Heart right ventricle (tissue), 16 donors: ENCODE measurements around the gene TBCA. TPM values are rescaled to one million over a fixed set of nuclear protein-coding genes. Genes with fewer than 3 reads are reported as not detected.

Experiments
- ATAC-seq, 8 donors: fragments of 200-7000 bp; cut with Tn5 transposase; one replicate each; pipeline ENCODE4 v1.9.1; 2020; ENCODE audit warnings: mild to moderate bottlenecking in 8 of 8, moderate library complexity in 8 of 8, moderate number of reproducible peaks in 1 of 8
- DNase-seq, 2 donors: peaks; one replicate each; pipeline ENCODE4 v3.0.0-alpha.2; 2020
- H3K27ac ChIP-seq, 10 donors: fragments of 200-600 bp; sonication (generic) in 2 of 10; one replicate each; pipeline versions ENCODE4 v1.5.0 to v1.8.0; 2020 to 2022; ENCODE audit warnings: mild to moderate bottlenecking in 3 of 10
- H3K27me3 ChIP-seq, 7 donors: fragments of 200-600 bp; one replicate each; pipeline ENCODE4 v1.8.0; 2021 to 2022; ENCODE audit warnings: mild to moderate bottlenecking in 2 of 7
- H3K36me3 ChIP-seq, 9 donors: fragments of 200-600 bp; sonication (generic) in 1 of 9; one replicate each; pipeline versions ENCODE4 v1.5.0 to v1.8.0; 2020 to 2022; ENCODE audit warnings: mild to moderate bottlenecking in 2 of 9
- H3K4me1 ChIP-seq, 9 donors: fragments of 200-600 bp; sonication (generic) in 1 of 9; one replicate each; pipeline versions ENCODE4 v1.5.0 to v1.8.0; 2020 to 2022; ENCODE audit warnings: mild to moderate bottlenecking in 4 of 9
- H3K4me3 ChIP-seq, 10 donors: fragments of 200-600 bp; sonication (generic) in 2 of 10; one replicate each; pipeline versions ENCODE4 v1.5.0 to v1.8.0; 2020 to 2022; ENCODE audit warnings: mild to moderate bottlenecking in 7 of 10, moderate library complexity in 2 of 10
- H3K9me3 ChIP-seq, 11 donors: fragments of 200-600 bp in 10 of 11; sonication (generic) in 2 of 11; one replicate each; pipeline versions ENCODE4 v1.5.0 to v1.8.0; 2013 to 2022; ENCODE audit warnings: mild to moderate bottlenecking in 2 of 11, control low read depth in 1 of 11, moderate library complexity in 1 of 11
- WGBS, 2 donors: extraction: QIAGEN DNeasy Blood & Tissue Kit; methylation state at CpG; one replicate each; pipeline ENCODE4 v1.1.7; 2013; ENCODE audit warnings: inconsistent platforms in 1 of 2; 5-methylcytosine and 5-hydroxymethylcytosine counted together
- intact Hi-C, 10 donors: fragments of 100-400 bp; cut with DNase I; formaldehyde crosslinking; loops; one replicate each; pipeline versions ENCODE4 v1.11.1 to v1.14.2; 2022
- polyA plus RNA-seq, 2 donors: library from polyadenylated mRNA; stranded (reverse); fragments of 200-250 nt; gene quantifications; one replicate each; pipeline ENCODE4 v1.2.3, GENCODE V29; 2013
- total RNA-seq, 10 donors: library from RNA; stranded (reverse); fragmentation: NEBNext Ultra II Directional in 3 of 10; extraction: Animal tissue kit (Norgen Biotek cat#: 25700) in 3 of 10; gene quantifications; one replicate each; pipeline versions ENCODE4 v1.2.1 to v1.2.4, GENCODE V29; 2021 to 2023
- TF ChIP-seq, protein P1 (sequence below), 9 donors: fragments of 200-600 bp; sonication (generic) in 2 of 9; IDR thresholded peaks; one replicate each; pipeline versions ENCODE4 v1.5.0 to v1.8.0; 2021 to 2022; ENCODE audit warnings: antibody characterized with exemption in 9 of 9, mild to moderate bottlenecking in 5 of 9, moderate library complexity in 1 of 9
- donor health status: Arrhythmogenic right ventricular cardiomyopathy.
- donor health status: ischemic (EF 13 %, LVEDD 7.1; RV severe dilation, severe dysfunction).
- donor health status: healthy with polysubstance abuse.
- donor health status: DM: no; HTN: yes; CAD: no.
- donor health status: DM: no; HTN: no; CAD: no.
- donor health status: ischemic (EF 25% LVEDD 6.9; RV normal size, moderate dysfunction).
- donor health status: ischemic (EF 25% LVEDD 5.7; RV mildly dilated, moderate dysfunction).
- donor health status: healthy.
- donor health status: DM: yes; HTN: yes; CAD: no.
- donor health status: Ischemic cardiomyopathy.
- donor health status: ischemic (EF 35%, LVEDD 5.7; RV mildly dilated, moderate dysfunction).
- donor health status: nonischemic (EF 11% LVEDD 7.7; RV severe dilation, severe dysfunction).
- donor health status: DM: yes; HTN: yes; CAD: no.
- donor health status: PGD.
- donor health status: ischemic (EF 29% LVEDD 5.4; RV normal size, mild dysfunction).
- donor health status: nonischemic (EF 23%, LVEDD 6.1; RV moderate dilation, normal function).

The TBCA gene
- total and polyA plus RNA-seq, 12 donors: 66.6 to 171 (median 147) TPM

- Histone ChIP-seq H3K36me3 (no peaks in the 10 kb centered on the region), H3K27me3 (peaks cover 45 to 99% (median 87%) of the 10 kb centered on the region in 7 donors), H3K4me3 (peak overlapping the region in 2 of 10 donors; percentile 11 to 16), H3K9me3 (no peaks in the 10 kb centered on the region), H3K4me1 (peaks cover 5 to 35% (median 16%) of the 10 kb centered on the region in 9 donors), H3K27ac (no peak overlapping the region)
- DNase-seq (no peak), ATAC-seq (no peak)
- TF ChIP-seq, protein P1, sequence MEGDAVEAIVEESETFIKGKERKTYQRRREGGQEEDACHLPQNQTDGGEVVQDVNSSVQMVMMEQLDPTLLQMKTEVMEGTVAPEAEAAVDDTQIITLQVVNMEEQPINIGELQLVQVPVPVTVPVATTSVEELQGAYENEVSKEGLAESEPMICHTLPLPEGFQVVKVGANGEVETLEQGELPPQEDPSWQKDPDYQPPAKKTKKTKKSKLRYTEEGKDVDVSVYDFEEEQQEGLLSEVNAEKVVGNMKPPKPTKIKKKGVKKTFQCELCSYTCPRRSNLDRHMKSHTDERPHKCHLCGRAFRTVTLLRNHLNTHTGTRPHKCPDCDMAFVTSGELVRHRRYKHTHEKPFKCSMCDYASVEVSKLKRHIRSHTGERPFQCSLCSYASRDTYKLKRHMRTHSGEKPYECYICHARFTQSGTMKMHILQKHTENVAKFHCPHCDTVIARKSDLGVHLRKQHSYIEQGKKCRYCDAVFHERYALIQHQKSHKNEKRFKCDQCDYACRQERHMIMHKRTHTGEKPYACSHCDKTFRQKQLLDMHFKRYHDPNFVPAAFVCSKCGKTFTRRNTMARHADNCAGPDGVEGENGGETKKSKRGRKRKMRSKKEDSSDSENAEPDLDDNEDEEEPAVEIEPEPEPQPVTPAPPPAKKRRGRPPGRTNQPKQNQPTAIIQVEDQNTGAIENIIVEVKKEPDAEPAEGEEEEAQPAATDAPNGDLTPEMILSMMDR (IDR thresholded peaks at IDR 0.05): no peak
- intact Hi-C loops: loop anchor here in 2 of 10 donors (10.0 kb wide), 1 partner anchor 361 kb away; no protein-coding TSS in a partner anchor
- 7 to 8% methylated on average over 28 of the region's 28 CpGs for WGBS, 2 donors
Observed at GRCh38 chr5:77643654-77644370, 132.3 kb downstream of the TBCA start.

DNA sequence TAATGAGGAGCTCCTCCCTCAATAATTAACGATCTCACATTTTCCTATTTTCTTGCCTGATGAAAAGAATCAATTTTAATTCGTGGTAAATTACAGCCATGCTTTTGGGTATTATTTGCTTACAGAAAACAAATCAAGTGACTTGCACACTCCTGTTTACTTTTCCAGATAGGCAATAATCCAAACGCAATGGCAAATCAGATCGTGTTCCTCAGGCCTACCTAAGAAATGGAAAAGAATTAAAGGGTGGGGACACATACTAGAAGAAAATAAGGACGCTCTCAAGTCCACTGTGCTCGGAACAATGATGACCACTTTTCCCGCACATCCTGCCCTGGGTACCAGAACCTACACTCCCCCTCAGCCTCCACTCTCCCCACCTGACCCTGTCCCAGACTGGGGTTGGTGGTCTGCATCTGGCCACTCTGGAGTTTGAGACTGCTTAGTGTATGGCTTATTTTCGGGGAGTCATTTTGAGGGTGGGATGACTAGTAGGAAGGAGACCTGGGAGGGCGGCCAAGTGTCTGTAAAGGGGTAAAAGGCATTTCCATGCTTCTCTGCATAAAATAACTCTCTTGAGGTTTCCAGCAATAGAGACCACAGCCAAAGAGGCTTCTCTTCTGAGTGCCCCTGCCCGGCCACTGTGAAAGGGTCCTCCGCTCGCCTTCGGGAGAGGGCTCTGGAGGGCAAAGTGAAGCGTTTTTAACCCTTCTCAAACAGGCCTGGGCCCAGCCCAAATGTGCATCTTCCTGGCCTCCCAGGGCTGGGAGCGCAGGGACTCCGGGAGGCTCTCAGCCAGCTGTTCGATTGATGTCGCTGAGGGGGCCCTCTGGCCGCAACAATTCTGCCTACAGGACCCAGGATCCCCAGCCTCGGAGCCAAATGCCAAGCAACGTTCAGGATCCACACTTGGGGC is 133.1 kb downstream of the TBCA start:
- Histone ChIP-seq H3K27me3 (peaks cover 50 to 99% (median 92%) of the 10 kb centered on the region in 7 donors), H3K9me3 (no peaks in the 10 kb centered on the region), H3K36me3 (no peaks in the 10 kb centered on the region), H3K4me1 (peaks cover 6 to 43% (median 20%) of the 10 kb centered on the region in 9 donors), H3K27ac (no peak overlapping the region), H3K4me3 (peak overlapping the region in 1 of 10 donors; percentile 11)
- TF ChIP-seq, protein P1 (IDR thresholded peaks at IDR 0.05): no peak
- ATAC-seq (no peak), DNase-seq (no peak)
- 8 to 9% methylated on average over 21 of the region's 21 CpGs for WGBS, 2 donors
- intact Hi-C loops: loop anchor here in 2 of 10 donors (10.0 kb wide), 1 partner anchor 362 kb away; no protein-coding TSS in a partner anchor

- TF ChIP-seq, protein P1 (IDR thresholded peaks at IDR 0.05): no peak
- Histone ChIP-seq H3K4me3 (no peak overlapping the region), H3K27me3 (peaks cover 55 to 100% (median 95%) of the 10 kb centered on the region in 7 donors), H3K27ac (no peak overlapping the region), H3K9me3 (no peaks in the 10 kb centered on the region), H3K4me1 (peaks cover 6 to 48% (median 20%) of the 10 kb centered on the region in 9 donors), H3K36me3 (no peaks in the 10 kb centered on the region)
- no peak for ATAC-seq
- no peak for DNase-seq
- intact Hi-C loops: loop anchor here in 2 of 10 donors (10.0 kb wide), 1 partner anchor 363 kb away; no protein-coding TSS in a partner anchor
- 11 to 13% methylated on average over 19 of the region's 19 CpGs for WGBS, 2 donors
Observed at GRCh38 chr5:77641963-77642737, 134.0 kb downstream of the TBCA start.
